ENCODE results near the gene XRN1.

GRCh38 chr3:142481196-142481595 lies 33.4 kb upstream of the XRN1 start:
- TF ChIP-seq POLR2A (IDR thresholded peaks at IDR 0.05; ENCODE audit: low read depth, low read length) (no peak), FOS (IDR thresholded peaks at IDR 0.05; ENCODE audit: borderline replicate concordance, extremely low read depth, insufficient read length) (no peak), ATF3 (IDR thresholded peaks at IDR 0.05; ENCODE audit: borderline replicate concordance, extremely low read depth, low read depth, low read length) (no peak), ZBTB11 (CRISPR knock-in tag; IDR thresholded peaks at IDR 0.05) (no peak), EP300 (IDR thresholded peaks at IDR 0.05; ENCODE audit: borderline replicate concordance in 1 of 2, control insufficient read depth in 1 of 2, low read depth in 2 of 2, low read length in 2 of 2) (no peak)
- TF ChIP-seq, protein P1, sequence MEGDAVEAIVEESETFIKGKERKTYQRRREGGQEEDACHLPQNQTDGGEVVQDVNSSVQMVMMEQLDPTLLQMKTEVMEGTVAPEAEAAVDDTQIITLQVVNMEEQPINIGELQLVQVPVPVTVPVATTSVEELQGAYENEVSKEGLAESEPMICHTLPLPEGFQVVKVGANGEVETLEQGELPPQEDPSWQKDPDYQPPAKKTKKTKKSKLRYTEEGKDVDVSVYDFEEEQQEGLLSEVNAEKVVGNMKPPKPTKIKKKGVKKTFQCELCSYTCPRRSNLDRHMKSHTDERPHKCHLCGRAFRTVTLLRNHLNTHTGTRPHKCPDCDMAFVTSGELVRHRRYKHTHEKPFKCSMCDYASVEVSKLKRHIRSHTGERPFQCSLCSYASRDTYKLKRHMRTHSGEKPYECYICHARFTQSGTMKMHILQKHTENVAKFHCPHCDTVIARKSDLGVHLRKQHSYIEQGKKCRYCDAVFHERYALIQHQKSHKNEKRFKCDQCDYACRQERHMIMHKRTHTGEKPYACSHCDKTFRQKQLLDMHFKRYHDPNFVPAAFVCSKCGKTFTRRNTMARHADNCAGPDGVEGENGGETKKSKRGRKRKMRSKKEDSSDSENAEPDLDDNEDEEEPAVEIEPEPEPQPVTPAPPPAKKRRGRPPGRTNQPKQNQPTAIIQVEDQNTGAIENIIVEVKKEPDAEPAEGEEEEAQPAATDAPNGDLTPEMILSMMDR (IDR thresholded peaks at IDR 0.05 in 2 of 3, conservative IDR thresholded peaks at IDR 0.05 in 1 of 3; ENCODE audit: control insufficient read depth in 2 of 3, extremely low read depth in 1 of 3, insufficient read depth in 1 of 3, low read depth in 3 of 3, low read length in 3 of 3), result no peak
- TF ChIP-seq, protein P2, sequence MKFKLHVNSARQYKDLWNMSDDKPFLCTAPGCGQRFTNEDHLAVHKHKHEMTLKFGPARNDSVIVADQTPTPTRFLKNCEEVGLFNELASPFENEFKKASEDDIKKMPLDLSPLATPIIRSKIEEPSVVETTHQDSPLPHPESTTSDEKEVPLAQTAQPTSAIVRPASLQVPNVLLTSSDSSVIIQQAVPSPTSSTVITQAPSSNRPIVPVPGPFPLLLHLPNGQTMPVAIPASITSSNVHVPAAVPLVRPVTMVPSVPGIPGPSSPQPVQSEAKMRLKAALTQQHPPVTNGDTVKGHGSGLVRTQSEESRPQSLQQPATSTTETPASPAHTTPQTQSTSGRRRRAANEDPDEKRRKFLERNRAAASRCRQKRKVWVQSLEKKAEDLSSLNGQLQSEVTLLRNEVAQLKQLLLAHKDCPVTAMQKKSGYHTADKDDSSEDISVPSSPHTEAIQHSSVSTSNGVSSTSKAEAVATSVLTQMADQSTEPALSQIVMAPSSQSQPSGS (IDR thresholded peaks at IDR 0.05; ENCODE audit: low read length), result no peak
- TF ChIP-seq, protein P3, sequence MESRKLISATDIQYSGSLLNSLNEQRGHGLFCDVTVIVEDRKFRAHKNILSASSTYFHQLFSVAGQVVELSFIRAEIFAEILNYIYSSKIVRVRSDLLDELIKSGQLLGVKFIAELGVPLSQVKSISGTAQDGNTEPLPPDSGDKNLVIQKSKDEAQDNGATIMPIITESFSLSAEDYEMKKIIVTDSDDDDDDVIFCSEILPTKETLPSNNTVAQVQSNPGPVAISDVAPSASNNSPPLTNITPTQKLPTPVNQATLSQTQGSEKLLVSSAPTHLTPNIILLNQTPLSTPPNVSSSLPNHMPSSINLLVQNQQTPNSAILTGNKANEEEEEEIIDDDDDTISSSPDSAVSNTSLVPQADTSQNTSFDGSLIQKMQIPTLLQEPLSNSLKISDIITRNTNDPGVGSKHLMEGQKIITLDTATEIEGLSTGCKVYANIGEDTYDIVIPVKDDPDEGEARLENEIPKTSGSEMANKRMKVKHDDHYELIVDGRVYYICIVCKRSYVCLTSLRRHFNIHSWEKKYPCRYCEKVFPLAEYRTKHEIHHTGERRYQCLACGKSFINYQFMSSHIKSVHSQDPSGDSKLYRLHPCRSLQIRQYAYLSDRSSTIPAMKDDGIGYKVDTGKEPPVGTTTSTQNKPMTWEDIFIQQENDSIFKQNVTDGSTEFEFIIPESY (IDR thresholded peaks at IDR 0.05), result no peak
